Stimulated activated CD8-positive, alpha-beta memory T cell treated with anti-CD3 and anti-CD28 coated beads, Interleukin-4, amount 100 ng/mL, for 24 hours (primary cell): ENCODE measurements around the gene LTBP3.
"Not testable (repeated sequence)": the region's sequence is repeated elsewhere in the genome, so short reads cannot be mapped to it uniquely, and the experiment has no call there.

ENCODE experiments used
- DNase-seq: peaks from one replicate; pipeline ENCODE4 v3.0.0-alpha.2; 2020; ENCODE audit warnings: low read depth

The LTBP3 gene

GRCh38 chr11:65571420-65571819 is 13.3 kb upstream of the LTBP3 start:
- DNase-seq: no peak

DNA sequence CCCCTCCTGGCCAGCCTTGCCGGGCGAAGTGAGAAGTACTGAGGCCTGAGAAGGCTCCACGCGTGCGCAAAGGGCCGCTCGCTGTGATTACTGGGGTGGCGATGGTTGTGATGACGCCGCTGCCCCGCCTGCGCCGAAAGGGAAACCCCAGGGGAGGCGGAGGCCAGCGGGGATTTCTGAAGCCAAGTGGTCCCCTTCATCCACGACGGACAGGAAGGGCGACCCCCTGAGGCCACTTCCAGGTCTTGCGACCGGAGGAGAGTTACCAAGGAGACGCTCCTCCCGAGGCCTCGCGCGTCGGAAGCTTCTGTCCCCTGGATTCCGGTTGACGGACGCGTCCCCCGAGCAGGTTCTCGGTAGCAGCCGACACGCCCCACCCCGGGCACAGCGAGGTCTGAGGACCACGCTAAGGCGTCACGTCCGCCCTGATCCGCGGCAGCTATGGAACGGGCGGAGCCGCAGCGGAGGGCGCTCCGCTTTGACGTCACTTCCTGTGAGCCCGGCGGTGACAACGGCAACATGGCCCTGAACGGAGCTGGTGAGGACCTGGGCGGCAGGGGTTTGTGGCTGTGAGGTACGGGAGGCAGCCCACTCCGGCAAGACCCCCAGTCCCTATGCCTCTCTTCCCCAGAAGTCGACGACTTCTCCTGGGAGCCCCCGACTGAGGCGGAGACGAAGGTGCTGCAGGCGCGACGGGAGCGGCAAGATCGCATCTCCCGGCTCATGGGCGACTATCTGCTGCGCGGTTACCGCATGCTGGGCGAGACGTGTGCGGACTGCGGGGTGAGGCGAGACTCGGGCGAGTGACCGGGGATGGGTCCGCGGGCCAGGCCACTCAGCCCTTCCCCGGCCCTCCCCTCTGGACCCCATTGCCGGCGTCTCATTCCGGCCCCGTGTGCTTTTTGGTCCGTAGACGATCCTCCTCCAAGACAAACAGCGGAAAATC is 12.1 kb upstream of the LTBP3 start, which contains the start of gene ZNRD2:
Gene ZNRD2, plus strand, starts transcription at position 505 of the 946 bp plus-strand sequence. Its CDS starts 15 bp downstream, at position 520.
- DNase-seq: peak; percentile 98

- no peak for DNase-seq
Observed at GRCh38 chr11:65569164-65569972, 11.2 kb upstream of the LTBP3 start.

DNA sequence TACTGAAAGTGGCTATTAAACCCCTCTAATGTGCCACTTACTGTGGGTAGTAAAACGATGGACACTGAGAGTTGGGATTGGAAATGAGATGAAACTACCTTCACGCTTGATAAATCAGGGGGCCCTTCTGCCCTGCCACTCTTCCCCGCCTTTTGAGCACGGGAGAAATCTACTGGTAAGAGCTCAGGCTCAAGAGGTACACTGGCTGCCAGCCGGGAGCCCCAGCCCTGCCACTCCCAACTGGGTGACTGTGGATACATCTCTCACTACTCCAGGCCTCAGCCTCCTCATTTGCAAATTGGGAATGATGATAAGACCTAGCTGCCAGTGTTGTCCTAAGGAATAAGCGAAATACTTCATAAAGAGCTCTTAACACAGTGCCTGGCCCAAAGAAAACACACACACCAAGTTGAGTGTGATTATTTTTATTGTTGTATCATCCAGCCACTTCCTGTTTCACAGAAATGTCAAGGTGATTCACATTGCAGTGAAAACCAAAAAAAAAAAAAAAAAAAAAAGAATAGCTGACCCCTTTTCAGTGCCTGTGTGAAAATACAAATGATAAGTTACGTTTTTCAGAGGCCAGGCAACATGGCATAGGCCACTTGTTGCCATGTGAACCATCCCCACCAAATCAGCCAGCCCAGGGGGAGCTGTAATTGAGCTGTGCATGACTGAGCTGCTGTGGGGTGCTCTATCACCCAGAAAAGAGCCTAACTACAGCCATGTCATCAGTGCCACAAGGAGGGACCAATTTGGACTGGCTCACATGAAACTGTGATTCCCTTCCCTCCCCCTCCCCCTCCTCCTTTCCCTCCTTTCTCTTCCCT is 7.7 kb upstream of the LTBP3 start:
- DNase-seq: no peak

DNA sequence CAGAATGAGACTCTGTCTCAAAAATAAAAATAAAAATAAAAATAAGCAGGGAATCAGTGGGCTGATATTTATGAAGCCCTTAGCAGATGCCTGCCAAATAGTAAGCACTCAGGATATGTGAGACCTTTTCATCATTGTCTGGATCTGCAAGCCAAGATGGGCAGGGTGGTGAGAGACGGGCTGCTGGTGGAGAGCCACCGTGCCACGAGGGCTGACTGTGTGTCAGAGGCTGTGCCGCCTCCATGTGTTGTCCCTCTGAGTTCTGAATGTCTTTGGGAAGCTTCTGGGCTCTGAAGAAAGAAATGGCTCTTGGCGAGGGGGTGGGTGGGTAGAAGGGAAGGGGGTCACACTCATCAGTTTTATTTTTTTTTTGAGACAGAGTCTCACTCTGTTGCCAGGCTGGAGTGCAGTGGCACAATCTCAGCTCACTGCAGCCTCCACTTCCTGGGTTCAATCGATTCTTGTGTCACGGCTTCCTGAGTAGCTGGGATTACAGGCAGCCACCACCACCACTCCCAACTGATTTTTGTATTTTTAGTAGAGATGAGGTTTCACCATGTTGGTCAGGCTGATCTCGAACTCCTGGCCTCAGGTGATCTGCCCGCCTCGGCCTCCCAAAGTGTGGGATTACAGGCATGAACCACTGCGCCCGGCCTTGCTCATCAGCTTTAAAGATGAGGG is 6.9 kb upstream of the LTBP3 start:
- not testable (repeated sequence) for DNase-seq

DNA sequence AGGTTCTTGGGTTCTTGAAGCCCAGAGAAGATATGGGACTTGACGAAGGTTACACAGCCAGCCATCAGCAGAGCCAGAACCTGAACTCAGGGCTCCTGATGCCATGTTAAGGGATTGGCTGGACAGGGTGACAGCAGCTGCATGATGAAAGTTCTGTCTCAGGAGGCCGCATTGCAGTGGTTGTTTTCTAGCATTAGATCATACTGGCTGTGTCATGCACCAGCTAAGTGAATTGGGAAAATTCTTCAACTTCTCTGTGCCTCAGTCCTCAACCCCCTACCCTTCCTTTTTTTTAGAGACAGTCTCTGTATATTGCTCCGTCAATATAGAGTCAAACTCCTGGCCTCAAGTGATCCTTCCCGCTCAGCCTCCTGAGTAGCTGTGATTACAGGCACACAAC is 5.4 kb upstream of the LTBP3 start:
- no peak for DNase-seq

GRCh38 chr11:65562788-65563187 is 4.6 kb upstream of the LTBP3 start:
- no peak for DNase-seq

GRCh38 chr11:65562020-65562419 is 3.9 kb upstream of the LTBP3 start:
- no peak for DNase-seq

- DNase-seq: no peak
Observed at GRCh38 chr11:65560555-65561418, 2.6 kb upstream of the LTBP3 start.

- DNase-seq: no peak
Observed at GRCh38 chr11:65559951-65560537, 1.9 kb upstream of the LTBP3 start.

DNA sequence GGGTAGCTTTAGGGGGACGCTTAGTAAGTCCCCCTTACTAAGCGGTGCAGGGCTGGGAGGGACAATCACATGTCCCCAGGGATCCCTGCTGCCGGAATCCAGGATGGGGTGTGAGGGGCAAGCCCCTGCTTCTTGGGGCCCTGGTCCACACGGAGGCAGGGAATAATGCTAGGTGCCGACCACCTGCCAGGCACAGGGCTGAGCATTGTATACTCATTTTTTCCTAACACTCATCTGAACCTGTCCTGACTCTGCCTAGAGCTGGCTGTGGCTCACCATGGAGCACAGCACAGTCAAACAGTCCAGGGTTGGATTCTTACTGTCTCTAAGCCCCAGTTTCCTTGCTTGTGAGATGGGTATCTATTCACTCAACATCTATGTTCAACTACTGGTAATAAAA is 1.4 kb upstream of the LTBP3 start:
- DNase-seq: no peak

GRCh38 chr11:65558930-65559509 is 861 bp upstream of the LTBP3 start:
- no peak for DNase-seq

DNA sequence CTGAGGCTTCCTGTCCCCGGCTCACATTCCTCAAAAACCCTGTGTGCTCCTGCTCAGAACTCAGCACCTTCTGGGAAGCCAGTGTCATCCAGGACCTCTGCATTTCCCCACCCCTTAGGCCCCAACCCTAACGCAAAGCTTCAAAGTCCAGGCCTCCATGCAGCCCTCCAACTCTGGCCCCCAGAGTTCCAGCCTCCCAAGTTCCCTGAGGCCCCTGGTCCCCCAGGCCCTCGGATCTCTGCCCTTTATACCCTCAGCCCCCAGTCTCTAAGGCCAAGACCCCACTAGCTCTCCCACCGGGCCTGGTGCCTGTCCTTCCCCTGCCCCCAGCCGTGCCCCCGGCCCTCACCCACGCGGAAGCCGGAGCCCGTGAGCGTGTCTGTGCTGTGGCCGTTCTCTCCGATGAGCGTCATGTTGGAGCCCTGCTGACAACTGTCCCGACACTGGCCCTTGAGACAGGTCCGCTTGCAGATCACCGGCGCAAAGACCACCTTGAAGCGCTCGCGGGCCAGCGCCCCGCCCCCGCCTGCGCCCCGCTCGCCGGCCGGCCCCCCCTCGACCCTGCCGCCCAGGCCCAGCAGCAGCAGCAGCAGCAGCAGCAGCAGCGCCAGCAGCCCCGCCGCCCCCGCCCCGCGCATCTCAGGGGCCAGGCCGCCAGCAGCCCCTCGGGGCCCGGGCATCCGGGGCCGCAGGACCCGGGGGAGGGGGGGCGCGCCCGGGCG is 718 bp downstream of the LTBP3 start:
- no peak for DNase-seq

GRCh38 chr11:65556470-65557279 is 1.5 kb downstream of the LTBP3 start:
- DNase-seq: no peak

GRCh38 chr11:65555693-65556231 is 2.4 kb downstream of the LTBP3 start:
- DNase-seq: no peak

DNA sequence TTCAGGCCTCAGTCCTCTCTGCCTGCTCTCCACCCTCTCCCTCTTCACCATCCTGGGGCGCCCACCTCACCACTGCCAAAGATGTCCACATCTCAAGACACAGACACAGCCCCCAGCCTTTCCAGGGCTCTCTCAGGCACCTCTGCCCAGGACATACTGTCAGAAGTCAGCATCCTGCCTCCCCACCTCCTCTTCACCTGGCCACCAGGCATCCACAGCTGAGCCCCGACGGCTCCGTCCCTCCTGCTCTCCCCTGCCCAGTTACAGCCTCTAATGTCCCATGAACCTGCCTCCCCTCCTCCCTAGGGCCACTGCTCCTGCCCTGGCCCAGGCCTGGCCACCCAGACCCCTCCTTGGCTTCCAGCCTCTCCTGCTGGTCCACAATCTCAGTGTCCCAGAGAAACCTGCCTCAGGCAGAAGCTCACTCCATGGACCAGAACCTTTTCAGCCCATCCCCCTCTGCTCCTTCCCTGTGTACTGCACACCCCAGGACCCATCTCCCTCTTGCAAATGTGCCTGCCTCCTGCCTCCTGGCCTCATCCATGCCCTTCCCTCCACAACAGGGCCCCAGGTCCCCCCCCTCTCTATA is 3.2 kb downstream of the LTBP3 start:
- no peak for DNase-seq

DNA sequence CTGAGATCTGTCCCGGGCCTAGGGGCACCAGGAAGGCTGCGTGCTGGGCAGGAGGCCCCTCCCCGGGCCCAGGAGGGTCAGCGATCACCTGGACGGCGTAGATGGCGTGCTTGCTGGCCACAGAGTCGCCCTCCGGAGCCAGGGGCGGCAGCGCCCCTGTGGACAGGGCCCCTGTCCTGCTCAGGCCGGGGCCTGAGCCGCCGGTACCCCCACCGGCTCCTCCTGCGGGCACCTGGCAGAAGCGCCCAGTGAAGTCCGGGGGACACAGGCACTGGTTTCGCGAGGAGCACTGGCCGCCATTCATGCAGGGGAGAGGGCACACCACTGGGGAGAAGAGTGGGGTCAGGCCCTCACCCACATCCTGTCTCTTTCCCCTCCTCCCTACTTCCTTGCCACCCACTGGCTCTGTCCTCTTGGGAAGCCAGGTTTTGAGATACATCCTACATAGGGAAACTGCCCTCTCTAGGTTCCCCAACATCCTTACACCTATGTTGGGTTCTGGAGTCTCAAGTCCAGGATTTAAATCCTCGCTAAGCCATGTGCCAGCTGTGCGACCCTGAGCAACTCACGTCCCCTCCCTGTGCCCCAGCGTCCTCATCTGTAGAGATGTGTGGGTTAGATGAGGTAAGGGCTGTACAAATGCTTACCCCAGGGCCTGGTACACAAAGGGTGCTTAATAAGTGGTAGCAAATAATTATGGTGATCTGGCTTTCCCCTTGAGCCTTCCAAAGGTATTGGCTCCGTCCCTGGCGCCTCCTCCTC is 3.9 kb downstream of the LTBP3 start:
- no peak for DNase-seq
